Measurements from ENCODE around the gene ZDHHC14.

GRCh38 chr6:157531986-157532365 lies 151.0 kb downstream of the ZDHHC14 start:
- TF ChIP-seq CTCF (IDR thresholded peaks at IDR 0.05) (no peak), POLR2A (IDR thresholded peaks at IDR 0.05) (no peak)
